HG02678 (cell line): ENCODE data around the gene TRIM22.
"Not testable (repeated sequence)": the region's sequence is repeated elsewhere in the genome, so short reads cannot be mapped to it uniquely, and the experiment has no call there.

Experiments
- ATAC-seq: cut with Tn5 transposase; IDR thresholded peaks from one replicate; pipeline ENCODE4 v1.9.1; 2021; ENCODE audit warnings: mild to moderate bottlenecking, moderate library complexity; ENCODE audit not compliant: unreplicated experiment

The TRIM22 gene

DNA sequence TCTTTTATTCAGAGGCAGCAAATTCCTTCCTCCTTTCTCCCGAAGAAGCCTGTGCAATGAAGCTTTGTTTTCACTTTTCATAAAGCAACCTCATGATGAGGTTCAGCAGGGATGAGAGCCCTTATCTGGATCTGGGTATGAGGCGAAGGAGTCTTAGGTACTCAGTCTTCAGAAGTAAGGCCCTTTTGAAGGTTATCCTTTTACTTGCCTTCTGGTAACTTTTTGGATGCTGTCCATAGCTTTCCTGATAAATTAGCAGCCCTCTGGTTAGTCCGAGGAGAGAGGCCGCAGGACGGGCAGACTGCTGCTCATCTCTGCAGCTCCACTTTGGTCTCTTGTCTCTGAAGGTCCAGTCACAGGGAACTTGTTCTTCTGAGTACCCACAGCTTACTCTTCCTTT, 1.1 kb downstream of the TRIM22 start:
- no peak for ATAC-seq

DNA sequence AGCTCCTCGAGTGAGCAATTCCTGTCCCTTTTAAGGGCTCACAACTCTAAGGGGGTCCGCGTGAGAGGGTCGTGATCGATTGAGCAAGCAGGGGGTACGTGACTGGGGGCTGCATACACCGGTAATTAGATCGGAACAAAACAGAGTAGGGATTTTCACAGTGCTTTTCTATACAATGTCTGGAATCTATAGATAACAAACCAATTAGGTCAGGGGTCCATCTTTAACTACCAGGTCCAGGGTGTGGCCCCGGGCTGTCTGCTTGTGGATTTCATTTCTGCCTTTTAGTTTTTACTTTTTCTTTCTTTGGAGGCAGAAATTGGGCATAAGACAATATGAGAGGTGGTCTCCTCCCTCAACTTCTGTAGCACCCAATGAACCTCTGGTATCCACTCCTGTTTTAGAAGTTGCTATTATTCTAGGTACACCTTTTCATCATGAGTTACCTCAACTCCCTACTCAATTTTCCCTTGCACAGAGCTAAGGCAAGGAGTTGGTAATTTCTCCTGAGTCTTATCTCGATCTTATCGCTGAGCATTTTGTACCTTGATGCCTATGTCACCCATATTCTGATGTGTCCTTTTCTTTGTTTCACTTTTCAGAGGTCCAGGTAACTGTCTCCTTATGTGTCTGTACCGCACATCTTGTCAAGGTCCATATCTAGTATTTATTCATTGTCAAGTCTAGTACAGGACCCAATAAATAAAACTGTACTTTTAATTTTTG, 1.8 kb downstream of the TRIM22 start:
- ATAC-seq: not testable (repeated sequence)

DNA sequence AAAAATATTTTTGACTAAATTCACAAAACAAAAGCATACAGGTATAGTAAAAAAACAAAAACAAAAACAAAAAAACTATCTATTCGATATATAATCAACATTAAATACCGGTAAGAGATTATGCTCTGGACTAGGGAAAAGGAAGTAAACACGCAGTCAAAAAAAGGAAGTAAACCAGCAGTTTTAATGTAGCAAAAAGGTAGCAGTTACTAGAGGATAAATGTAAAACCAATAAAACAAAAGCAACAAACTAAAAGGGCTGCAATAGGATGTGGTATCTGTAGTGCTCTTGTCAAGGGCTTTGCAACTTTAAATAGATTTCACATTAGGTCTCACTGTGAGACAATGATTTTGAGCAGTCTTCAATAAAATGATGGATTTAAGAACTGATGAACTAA, 2.4 kb downstream of the TRIM22 start:
- ATAC-seq: no peak

DNA sequence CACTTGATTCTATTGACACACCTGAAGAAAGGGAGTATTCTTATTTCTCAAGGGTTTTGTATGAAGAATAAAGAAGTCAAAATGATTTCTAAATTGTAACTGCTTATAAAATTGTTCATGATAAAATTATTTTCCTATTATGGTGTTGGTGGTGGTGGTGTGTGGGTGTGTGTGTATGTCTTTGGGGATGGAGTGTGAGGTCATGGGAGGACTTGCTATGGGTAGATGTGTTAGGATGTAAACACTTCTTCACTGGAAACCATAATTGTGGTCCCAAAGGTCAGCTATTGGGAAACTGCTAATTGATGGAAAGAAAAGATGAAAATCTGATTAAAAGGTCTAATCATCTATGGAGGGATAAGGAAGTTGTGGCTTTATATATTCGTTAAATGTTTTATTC, 5.1 kb downstream of the TRIM22 start:
- no peak for ATAC-seq

DNA sequence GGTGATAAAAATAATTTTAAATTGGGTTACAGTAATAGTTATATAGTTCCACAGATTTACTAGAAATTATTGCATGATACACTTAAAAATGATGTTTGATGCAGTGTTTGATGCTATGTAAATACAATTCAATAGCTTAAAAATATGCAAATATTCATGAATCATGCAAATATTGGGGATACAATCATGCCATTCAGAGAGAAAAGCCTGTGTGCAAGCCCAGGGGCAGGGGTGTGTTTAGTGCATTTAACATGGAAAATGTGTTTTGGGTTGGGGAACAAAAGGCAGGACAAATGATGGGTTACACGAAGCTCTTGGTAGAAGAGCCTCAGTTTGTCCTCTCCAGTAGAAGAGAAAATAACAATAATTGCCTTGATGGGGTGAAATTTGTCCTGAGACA, 6.0 kb downstream of the TRIM22 start:
- ATAC-seq: no peak

DNA sequence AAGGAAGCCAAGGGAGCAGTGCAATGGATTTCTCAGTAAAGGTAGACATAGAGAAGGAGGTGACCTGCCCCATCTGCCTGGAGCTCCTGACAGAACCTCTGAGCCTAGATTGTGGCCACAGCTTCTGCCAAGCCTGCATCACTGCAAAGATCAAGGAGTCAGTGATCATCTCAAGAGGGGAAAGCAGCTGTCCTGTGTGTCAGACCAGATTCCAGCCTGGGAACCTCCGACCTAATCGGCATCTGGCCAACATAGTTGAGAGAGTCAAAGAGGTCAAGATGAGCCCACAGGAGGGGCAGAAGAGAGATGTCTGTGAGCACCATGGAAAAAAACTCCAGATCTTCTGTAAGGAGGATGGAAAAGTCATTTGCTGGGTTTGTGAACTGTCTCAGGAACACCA, 6.6 kb downstream of the TRIM22 start:
- ATAC-seq: no peak

DNA sequence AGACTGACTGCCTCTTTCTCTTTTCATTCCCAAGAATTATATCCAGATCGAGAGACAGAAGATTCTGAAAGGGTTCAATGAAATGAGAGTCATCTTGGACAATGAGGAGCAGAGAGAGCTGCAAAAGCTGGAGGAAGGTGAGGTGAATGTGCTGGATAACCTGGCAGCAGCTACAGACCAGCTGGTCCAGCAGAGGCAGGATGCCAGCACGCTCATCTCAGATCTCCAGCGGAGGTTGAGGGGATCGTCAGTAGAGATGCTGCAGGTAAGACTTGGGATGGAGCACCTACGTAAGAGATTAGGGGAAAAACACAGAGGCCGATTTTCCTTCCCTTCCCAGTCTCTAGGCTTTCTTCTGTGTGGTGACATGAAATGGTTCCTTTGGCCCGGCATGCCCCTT, 8.7 kb downstream of the TRIM22 start:
- no peak for ATAC-seq

DNA sequence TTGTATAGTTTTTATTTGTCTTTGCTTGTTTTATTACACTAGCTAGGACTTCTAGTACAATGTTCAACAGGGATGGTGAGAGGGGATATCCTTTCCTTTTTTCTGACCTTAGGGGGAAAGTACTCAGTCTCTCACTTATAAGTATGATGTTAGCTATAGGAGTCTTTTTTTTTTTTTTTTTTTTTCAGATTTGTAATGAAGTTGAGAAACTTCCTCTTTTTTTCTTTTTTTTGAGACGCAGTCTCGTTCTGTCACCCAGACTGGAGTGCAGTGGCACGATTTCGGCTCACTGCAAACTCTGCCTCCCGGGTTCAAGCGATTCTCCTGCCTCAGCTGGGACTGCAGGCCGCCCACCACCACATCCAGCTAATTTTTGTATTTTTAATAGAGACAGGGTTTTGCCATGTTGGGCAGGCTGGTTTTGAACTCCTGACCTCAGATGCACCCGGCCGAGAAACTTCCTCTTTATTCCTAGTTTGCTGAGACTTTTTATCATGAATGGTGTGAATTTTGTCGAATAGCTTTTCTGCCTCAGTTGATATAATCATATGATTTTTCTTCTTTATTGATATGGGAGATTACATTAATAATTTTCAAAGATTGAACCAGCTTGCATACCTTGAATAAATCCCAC, 10.9 kb downstream of the TRIM22 start:
- no peak for ATAC-seq

DNA sequence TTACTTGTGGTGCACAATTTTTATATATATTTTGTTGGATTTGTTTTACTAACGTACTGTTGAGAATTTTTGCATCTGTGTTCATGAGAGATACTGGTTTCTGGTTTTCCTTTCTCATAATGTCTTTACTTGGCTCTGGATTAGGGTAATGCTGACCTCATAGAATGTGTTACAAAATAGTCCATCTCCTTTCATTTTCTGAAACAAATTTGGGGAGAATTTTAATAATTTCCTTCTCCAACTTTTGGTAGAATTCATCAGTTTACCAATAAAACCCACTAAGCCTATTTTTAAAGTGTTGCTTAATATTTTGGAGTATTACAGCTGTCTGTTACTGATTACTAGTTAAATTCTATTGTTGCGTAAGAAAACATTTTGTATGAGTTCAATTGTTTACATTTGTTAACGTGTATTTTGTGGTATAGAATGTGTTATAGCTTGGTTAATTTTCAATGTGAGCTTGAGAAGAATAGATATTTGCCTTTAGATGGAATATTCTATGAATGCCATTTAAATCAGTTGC, 11.5 kb downstream of the TRIM22 start:
- ATAC-seq: no peak

DNA sequence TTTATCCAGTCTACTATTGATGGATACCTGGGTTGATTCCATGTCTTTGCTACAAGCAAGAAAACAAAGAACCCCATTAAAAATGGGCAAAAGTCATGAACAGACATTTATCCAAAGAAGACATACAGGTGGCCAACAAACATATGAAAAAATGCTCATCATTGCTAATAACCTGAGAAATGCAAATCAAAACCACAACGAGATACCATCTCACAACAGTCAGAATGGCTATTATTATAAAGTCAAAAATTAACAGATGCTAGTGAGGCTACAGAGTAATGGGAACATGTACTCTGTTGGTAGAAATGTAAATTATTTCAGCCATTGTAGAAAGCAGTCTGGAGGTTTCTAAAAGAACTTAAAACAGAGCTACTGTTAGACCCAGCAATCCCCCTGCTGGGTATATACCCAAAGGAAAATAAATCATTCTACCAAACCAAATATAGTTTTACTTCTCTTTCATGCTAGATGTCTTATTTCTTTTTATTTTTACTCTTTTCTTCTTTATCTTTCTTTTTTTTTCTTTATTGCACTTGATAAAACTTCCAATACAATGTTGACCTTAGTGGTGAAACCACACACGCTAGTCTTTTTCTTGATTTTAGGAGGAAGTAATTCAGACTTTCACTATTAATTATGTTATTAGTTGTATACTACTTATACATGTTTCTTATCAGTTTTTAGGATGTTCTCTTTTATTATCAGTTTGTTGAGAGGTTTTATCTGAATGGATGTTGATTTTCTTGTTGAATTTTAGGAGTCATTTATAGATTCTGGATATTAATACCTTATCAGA, 14.3 kb downstream of the TRIM22 start:
- peak; percentile 79 for ATAC-seq

DNA sequence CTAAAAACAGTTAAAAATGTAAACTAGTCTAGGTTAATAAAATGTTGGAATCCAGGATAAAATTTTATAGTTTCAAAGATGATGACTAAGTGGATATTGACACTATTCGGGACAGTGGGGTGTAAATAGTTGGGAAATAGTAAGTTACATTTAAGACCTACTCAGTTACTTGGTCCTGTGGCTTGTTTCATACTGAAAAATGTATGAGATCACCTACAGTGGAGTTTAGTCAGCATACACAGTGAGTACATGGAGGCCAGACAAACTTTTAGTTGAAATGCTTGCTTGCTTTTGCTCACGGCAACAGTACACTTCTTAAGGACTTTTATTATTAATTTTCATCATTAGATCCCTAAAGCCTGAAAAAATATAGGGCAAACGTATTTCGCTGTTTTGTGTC, 16.1 kb downstream of the TRIM22 start:
- ATAC-seq: no peak

DNA sequence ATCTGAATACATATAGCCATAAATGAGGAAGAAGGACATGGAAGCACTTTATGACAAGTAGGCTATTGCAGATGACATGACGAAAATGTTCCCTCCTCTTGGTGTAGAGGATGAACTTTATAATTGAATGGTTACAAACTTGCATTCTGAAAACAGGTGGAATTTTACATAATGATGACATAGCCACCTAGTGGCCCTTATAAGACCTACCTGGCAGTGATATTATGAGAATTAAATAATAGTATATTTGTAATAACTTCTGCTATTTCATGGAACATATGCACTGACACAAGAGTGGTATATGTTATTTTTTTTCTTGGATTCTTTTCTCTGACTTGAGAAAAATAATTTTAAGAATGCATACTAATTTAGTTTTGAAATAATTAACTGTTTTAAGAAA, 22.9 kb downstream of the TRIM22 start:
- ATAC-seq: no peak

DNA sequence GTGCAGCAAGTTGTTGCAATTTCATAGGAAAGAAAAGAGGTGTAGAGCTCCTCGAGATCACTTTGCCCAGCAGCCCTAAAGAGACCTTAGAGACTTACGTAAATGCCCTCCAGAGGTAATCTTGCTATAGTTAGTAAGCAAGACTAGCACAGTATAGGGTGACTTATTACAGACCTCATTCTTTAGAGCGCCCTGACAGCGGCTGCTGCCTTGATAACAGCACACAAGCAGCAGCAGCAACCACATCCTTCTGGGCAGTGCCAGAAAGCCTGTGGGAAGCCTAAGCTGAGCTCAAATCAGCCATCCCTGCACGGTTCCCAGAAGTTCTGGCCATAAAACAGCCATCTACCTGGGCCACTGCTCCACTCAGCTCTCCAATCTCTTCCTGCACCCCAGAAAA, 24.1 kb downstream of the TRIM22 start:
- no peak for ATAC-seq

DNA sequence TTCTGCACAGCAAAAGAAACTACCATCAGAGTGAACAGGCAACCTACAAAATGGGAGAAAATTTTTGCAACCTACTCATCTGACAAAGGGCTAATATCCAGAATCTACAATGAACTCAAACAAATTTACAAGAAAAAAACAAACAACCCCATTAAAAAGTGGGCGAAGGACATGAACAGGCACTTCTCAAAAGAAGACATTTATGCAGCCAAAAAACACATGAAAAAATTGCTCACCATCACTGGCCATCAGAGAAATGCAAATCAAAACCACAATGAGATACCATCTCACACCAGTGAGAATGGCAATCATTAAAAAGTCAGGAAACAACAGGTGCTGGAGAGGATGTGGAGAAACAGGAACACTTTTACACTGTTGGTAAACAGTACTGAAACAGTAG, 26.9 kb downstream of the TRIM22 start:
- ATAC-seq: not testable (repeated sequence)

DNA sequence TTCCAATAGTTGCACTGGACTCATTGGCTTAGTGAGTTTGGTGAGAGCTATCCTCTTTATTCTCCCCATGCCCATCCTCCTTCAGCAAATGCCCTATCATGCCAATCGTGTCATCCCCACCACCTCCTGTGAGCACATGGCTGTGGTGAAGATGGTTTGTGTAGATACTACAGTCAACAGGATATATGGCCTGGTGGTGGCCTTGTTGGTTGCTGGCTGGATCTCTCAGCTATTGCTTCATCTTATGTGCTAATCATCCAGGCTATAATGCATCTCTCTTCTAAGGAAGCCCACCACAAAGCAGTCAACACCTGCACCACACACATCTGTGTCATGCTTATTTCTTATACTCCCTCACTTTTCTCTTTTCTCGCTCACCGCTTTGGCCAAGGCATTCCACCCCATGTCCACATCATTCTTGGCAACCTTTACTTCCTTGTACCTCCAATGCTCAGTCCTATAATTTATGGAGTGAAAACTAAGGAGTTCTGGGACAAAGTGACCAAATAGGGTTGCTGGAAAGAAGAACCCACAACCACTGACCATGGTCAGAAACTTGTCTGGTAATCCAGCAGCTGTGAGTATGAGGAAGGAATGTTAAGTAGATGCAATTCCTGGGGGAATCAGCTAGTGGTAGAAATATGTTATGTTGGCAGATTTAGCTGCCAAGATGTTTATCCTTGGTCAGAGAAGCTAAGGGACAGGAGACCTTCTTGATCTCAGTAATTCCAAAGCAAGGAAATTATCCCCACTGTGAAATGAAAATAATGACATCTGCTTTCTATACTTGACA, 30.3 kb downstream of the TRIM22 start:
- ATAC-seq: no peak

DNA sequence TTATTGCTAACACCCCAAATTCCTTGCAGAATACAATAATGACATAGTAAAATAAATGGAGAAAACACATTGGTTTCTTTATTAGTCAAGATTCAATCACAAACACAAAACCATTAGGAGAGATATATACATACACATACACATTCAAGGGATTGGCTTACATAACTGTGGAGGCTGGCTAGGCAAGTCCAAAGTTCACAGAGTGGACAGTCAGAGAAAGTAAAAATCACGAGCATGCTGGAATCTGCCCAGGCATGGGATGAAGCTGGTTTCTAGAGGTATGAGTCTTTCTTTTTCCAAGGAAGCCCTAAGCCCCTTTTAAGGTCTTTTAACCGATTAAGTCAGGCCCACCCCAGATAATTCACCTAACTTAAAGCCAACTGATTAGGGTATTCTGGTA, 33.0 kb downstream of the TRIM22 start:
- ATAC-seq: no peak

DNA sequence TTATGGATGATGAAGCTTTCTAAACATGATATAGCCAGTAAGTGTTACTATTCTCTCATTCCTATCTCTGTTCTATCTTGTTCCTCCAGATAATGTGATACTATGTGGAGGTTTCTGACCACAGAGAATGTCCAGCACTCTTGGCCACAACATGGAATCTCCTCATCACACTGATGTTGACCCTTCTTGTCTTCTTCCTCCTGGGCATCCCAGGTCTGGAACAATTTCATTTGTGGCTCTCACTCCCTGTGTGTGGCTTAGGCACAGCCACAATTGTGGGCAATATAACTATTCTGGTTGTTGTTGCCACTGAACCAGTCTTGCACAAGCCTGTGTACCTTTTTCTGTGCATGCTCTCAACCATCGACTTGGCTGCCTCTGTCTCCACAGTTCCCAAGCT, 36.8 kb downstream of the TRIM22 start:
- ATAC-seq: no peak

DNA sequence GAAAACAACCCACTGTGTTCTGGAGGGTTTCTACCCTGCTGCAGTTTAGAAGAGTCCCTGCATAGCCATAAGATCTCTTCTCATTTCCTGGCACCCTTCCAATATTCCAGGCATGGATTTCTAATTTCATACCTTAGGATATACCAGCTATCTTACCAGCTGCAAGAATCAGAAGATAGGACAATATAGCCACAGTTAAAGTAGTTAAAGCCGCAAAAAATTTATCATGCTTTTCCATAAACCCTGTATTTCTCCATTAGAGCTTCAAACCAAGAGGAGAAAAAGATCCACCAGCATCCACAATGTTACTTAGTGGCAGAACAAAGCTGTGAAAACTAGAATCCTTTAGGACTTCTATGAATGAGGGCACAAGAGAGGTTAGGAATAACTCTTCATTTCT, 38.1 kb downstream of the TRIM22 start:
- ATAC-seq: no peak

DNA sequence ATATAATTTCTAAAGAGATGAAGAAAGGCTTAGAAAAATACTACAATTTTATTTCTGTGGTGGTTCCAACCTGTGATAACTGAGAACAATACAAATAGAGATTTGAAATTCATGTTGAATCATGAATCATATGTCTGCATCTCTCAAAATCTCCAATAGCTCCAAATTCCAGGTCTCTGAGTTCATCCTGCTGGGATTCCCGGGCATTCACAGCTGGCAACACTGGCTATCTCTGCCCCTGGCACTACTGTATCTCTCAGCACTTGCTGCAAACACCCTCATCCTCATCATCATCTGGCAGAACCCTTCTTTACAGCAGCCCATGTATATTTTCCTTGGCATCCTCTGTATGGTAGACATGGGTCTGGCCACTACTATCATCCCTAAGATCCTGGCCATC, 46.8 kb downstream of the TRIM22 start, which contains the start of gene OR56B1:
Gene OR56B1 (plus strand): TSS at position 53 of the 400 bp plus-strand sequence. CDS start 69 bp downstream, at position 122.
- no peak for ATAC-seq

DNA sequence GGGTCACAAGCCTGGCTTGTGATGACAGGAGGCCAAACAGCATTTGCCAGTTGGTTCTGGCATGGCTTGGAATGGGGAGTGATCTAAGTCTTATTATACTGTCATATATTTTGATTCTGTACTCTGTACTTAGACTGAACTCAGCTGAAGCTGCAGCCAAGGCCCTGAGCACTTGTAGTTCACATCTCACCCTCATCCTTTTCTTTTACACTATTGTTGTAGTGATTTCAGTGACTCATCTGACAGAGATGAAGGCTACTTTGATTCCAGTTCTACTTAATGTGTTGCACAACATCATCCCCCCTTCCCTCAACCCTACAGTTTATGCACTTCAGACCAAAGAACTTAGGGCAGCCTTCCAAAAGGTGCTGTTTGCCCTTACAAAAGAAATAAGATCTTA, 47.5 kb downstream of the TRIM22 start:
- ATAC-seq: no peak
